HL-60/S4 treated with retinoic acid at 250 ng/mL for 4 days and 3 days (cell line): ENCODE measurements around the gene C1QL2.

Experiments used
- in situ Hi-C: fragments of 300-500 bp; cut with MboI; formaldehyde crosslinking; loops from 2 replicates; pipeline ENCODE4 v1.7.0; 2022; ENCODE audit warnings: low sequenced_read_pairs

The C1QL2 gene

DNA sequence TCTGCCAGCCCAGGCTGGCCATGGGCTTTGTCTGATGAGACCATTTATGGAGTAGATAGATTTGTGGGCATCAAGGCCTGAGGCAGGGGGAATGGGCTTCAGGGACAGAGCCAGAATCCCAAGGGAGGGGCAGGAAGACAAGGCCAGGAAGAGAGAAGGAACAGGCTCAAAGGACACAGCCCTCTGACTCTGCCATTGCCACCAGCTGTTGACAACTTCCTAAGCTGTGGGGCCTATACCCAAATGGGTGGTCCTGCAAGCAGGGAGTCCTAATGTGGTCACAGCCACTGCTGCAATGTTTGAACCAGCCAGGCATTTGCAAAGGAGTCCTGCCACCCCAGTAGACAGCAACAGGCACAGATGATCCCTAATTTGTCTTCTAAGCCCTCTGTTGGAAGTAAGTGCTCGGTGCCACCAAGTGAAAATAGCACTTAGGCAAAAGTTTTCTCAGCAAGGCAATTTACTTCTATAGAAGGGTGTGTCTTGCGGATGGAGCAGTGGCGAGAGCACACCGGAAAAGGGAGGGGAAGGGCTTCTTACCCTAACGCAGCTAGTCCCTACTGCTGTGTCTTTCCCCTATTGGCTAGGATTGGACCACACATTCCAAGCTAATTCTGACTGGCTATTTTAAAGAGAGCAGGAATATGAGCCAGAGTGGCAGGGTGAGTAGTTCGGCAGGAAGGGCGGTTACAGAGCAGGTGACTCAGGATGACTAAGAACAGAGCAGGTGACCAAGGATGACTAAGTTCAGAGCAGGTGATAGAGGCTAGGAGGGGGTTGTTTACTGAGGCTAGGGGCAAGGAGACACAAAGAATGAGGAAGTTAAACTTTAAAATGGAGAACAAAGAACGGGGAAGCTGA is 47.2 kb downstream of the C1QL2 start:
- in situ Hi-C loops: no loop called here

DNA sequence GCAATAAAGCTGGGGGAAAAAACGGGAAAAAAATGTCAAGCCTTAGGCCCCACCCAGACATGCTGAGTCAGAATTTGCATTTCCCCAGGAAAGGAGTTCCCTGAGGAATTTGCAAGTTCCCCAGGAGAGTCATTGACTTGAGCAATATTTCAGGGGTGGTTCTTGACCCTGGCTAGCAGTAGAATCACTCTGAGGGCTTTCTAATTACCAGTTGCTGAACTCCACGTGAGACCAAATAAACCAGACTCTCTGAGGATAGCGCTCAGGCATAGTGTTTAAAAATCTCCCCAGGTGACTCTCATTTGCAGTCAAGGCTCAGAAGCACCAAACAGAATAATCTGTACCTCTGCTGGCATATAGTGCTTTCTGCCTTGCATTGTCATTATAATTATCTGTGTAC is 48.7 kb downstream of the C1QL2 start:
- in situ Hi-C loops: no loop called here

DNA sequence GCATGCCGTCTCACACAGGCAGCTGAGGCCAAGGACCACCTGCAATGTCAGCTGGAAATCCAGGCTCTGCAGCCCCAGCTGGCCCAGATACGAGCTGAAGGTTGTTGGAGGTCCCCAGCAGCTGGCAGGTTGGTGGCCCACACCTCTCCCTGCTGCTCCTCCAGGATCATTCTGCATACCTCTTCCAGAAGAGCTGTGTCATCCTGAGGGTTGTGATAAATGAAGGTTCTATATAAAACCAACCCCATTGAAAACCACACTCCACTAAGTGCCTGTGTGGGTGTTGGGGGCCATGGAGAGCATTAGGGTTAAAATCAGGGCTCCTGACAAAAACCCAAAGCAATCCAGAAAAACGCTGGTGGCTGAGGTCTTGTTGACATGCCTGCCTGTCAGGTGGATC is 50.4 kb downstream of the C1QL2 start:
- in situ Hi-C loops: no loop called here

DNA sequence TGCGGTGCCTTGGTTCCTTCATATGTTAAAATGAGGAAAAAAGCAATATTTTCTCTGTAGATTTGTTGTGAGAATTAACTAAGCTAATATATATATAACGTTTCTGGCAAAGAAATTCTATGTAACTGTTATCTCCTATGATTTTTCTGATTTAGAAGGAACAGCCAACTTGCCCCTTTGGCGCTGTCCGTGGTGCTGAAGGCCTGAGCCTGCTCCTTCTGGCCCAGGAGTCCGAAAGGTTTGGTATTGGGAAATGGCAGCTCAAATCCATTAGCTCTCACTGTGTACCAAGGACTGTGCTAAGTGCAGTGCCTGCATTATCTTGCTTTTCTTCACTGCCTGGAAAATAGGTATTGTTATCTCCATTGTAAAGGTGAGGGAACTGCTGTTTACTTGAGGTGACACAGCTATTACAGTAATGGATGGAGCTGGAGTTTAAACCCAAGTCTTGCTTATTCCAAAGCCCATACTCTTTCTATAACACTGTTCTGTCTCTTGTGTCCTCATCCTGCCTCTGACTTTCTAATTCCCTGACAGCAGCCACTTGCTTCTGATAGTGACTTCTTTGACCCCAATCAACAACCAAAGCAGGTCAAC is 52.2 kb downstream of the C1QL2 start:
- in situ Hi-C loops: no loop called here
